ENCODE measurements around the gene CMC1.
"Not testable (repeated sequence)": the region's sequence is repeated elsewhere in the genome, so short reads cannot be mapped to it uniquely, and the experiment has no call there.

CMC1 gene

GRCh38 chr3:28244491-28244890, 3.1 kb downstream of the CMC1 start:
- peak; percentile 48 to 53 for DNase-seq

- DNase-seq: no peak
Observed at GRCh38 chr3:28247286-28247685, 5.9 kb downstream of the CMC1 start.

GRCh38 chr3:28250999-28251398, 9.6 kb downstream of the CMC1 start:
- DNase-seq: peak in 1 of 2 donors; percentile 10

DNA sequence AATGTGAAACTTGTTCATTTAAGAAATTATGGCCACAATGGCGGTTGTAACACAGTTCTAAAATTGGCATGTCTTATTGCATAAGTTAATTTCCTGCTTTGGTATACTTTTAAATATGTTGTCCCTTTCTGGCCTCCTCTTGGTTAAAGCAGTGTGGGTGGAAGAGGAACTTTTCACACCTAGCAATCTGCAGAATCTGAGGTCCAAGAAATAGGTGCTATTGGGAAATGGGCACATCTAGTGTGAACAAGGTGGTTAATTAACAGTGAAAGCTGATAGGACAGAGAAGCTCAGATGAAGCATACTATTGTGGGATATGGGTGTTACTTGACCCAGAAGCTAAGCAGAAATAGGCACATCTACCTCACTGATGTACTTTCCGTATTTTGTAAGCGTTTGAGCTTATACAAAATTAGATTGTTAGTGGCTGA, 10.6 kb downstream of the CMC1 start:
- peak; percentile 8 to 58 for DNase-seq

- DNase-seq: no peak
Observed at GRCh38 chr3:28253040-28253715, 11.8 kb downstream of the CMC1 start.

DNA sequence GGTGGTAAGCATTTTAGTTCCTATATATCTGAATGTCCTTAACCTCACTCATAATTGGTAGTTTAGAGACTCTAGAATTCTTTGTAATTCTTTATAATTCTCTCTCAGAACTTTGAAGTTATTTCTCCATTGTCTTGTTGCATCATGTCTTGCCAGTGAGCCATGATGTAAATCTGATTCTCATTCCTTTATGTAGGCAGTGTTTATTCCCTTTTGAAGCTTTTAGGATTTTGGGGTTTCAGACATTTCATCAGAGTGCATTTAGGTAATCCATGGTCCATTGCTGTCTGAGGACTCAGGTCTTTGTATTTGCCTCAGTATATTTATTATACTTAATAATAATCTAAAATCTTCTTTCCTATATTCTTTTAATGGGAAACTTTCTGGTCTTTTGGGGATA, 20.6 kb downstream of the CMC1 start:
- DNase-seq: peak in 1 of 2 donors; percentile 16

- no peak for DNase-seq
Observed at GRCh38 chr3:28265641-28266040, 24.2 kb downstream of the CMC1 start.

GRCh38 chr3:28267984-28268849, 26.8 kb downstream of the CMC1 start:
- DNase-seq: peak in 1 of 2 donors; percentile 31

GRCh38 chr3:28268989-28269388, 27.6 kb downstream of the CMC1 start:
- no peak for DNase-seq

DNA sequence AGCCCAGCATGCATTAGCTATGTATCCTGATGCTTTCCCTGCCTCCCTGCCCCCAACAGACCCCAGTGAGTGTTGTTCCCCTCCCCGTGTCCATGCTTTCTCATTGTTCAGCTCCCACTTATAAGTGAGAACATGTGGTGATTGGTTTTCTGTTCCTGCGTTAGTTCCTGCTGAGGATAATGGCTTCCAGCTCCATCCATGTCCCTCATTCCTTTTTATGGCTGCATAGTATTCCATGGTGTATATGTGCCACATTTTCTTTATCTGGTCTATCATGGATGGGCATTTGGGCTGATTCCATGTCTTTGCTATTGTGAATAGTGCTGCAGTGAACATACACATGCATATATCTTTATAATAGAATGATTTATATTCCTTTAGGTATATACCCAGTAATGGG, 28.5 kb downstream of the CMC1 start:
- not testable (repeated sequence) for DNase-seq

GRCh38 chr3:28273837-28274236, 32.4 kb downstream of the CMC1 start:
- no peak for DNase-seq

DNA sequence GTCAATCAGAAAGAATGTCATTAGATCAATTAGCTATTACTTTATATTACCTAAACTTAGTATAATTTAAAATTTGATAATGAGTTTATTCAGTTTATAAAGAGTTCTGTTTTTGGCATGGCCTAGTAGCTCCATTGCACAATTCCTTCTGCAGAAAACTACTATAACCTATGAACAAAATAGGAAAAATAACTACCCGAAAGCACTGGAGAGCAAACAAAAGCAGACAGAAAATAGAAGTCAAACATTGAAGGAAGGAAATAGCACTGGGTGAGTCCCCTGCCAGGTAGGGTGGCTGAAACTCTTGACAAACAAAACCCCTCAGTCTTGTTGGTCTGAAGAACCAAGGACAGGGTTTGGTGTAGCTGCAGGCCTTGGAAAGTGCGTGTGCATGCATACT, 37.5 kb downstream of the CMC1 start:
- DNase-seq: no peak

GRCh38 chr3:28279770-28280169, 38.4 kb downstream of the CMC1 start:
- no peak for DNase-seq

- DNase-seq: no peak
Observed at GRCh38 chr3:28280781-28281180, 39.4 kb downstream of the CMC1 start.

- DNase-seq: peak; percentile 50 to 74
Observed at GRCh38 chr3:28286595-28286994, 45.2 kb downstream of the CMC1 start.

DNA sequence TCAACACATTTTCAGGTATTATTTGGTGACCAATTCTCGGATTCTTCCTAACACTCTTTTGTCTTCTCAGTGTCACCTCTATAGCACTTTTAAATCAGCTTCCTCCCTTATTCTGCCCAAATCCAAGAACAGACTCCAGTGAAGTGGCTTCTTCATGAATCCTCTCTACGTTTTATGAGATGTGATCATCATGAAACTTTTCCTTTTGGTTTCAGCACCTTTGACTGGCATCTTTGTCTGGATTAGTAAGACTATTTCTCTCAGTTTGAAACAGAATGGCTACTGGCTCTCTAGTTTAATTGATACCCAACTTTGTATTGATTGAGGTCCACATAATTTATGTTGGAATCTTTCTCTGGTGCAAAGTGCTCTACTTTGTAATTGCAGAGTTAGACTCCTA, 45.6 kb downstream of the CMC1 start:
- no peak for DNase-seq

- DNase-seq: no peak
Observed at GRCh38 chr3:28290863-28291300, 49.5 kb downstream of the CMC1 start.

DNA sequence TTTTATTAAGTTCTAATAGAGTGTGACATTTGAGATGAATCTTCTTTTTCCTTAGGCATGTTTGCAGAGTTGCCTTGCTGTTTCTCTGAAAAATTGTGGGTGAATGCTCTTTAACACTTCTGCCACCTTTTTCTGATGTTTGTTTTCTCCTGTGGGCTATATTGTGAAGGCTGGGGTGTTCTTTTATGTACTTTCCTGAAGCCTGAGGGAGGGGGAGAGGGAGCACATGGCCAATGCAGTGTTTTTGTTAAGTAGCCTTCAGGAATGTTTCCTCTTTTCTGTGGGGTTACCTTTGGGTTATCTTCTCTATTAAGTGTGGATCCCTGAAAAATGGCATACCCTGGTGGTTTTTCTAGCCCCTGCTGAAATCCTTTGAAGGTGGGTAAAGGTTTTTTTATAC, 50.2 kb downstream of the CMC1 start:
- no peak for DNase-seq

GRCh38 chr3:28292622-28293021, 51.2 kb downstream of the CMC1 start:
- DNase-seq: no peak

DNA sequence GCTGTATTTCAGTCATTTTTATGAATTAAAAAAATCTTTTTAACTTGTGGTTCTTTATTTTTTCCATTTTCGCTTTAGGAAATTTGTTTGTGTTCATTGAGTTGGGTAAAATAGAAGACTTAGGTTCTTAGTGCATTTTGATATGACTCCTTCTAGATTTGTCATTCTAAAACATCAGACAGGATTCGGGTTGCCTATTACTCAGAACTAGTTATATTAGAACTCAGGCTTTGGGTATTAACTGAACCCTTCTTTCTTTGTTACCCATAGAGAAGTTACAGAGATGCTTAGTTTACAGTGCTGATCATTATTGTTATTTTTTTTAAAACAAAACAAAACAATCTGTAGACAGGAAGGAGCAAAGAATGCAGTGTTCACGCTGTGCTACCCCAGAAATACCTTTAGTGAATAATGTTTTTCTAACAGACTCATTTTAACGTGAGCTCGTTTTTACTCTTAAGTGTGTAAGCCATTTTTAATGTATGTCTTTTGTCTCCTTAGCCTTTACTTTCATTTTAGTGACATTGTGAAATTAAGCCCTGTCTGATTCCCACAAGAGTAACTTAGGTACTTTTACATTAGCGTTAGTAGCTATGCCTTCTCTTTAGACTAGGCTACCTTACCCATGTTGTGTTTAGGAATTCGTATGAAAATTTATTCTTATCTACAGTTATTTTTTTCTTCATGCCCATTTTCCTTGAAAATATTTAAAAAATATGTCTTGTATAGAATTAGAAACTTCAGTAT, 53.4 kb downstream of the CMC1 start:
- DNase-seq: no peak

DNA sequence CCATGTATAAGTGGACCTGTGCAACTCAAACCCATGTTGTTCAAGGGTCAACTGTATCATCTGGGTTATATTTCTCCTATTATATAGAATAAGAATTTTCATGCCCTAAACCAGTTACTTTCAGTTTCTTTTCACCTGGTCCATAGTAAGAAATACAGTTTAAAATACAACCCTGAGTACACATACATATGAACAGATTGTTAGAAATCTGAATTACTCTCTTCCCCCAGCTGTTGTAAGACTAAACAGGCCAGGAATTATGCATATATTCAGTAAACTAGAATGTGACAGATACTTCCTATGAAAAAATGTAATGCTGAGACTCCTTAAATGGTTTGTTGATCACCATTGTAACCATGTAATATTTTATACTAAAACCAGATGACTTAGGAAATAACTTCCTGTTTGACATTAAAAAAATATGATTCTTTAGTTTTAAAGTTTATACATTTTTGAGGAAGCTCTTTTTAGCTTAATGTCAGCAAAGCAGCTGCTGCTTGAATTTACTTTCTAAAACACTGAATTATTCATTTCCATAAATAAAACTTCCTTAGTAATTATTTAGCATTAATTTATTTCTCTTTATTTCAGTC, 54.6 kb downstream of the CMC1 start:
- peak in 1 of 2 donors; percentile 51 for DNase-seq

GRCh38 chr3:28299705-28300104, 58.3 kb downstream of the CMC1 start:
- no peak for DNase-seq

All from inflammatory macrophage (primary cell).